DMS114 treated with DMSO at 0.1 percent for 48 hours (cell line): ENCODE results near the gene ETFBKMT.
A peak's percentile ranks its signal among the peaks of the same experiment; 100 is the strongest.
"Not testable (repeated sequence)": the region's sequence is repeated elsewhere in the genome, so short reads cannot be mapped to it uniquely, and the experiment has no call there.

ENCODE experiments used
- DNase-seq: peaks from one replicate; lab custom pipeline; 2025; ENCODE audit not compliant: unreplicated experiment; lab: John Stamatoyannopoulos, UW

Gene ETFBKMT

GRCh38 chr12:31655208-31655607, 4.3 kb upstream of the ETFBKMT start:
- DNase-seq, result no peak

GRCh38 chr12:31655792-31656191, 3.7 kb upstream of the ETFBKMT start:
- DNase-seq, result no peak

- DNase-seq, result no peak
These were observed 909 bp upstream of the ETFBKMT start for GRCh38 chr12:31658471-31659086.

- DNase-seq, result no peak
These were observed 2.8 kb downstream of the ETFBKMT start for GRCh38 chr12:31662176-31662849.

- no peak for DNase-seq
These were observed 4.1 kb downstream of the ETFBKMT start for GRCh38 chr12:31663576-31663975.

GRCh38 chr12:31664038-31664437, 4.5 kb downstream of the ETFBKMT start:
- DNase-seq, result no peak

- no peak for DNase-seq
These were observed 9.5 kb downstream of the ETFBKMT start for GRCh38 chr12:31669020-31669419.

- not testable (repeated sequence) for DNase-seq
These were observed 10.1 kb downstream of the ETFBKMT start for GRCh38 chr12:31669582-31669981.

GRCh38 chr12:31672521-31672920, 13.0 kb downstream of the ETFBKMT start:
- DNase-seq, result no peak

- peak; percentile 51 for DNase-seq
These were observed 22.9 kb downstream of the ETFBKMT start for GRCh38 chr12:31682136-31682962.

- DNase-seq, result no peak
These were observed 26.3 kb downstream of the ETFBKMT start for GRCh38 chr12:31685801-31686200.

- no peak for DNase-seq
These were observed 27.6 kb downstream of the ETFBKMT start for GRCh38 chr12:31687101-31687527.

GRCh38 chr12:31689921-31690320, 30.4 kb downstream of the ETFBKMT start:
- DNase-seq, result not testable (repeated sequence)

GRCh38 chr12:31702047-31702446, 42.6 kb downstream of the ETFBKMT start:
- no peak for DNase-seq

GRCh38 chr12:31705621-31706020, 46.1 kb downstream of the ETFBKMT start:
- DNase-seq, result no peak

GRCh38 chr12:31708118-31708517, 48.6 kb downstream of the ETFBKMT start:
- DNase-seq, result not testable (repeated sequence)

- no peak for DNase-seq
These were observed 50.7 kb downstream of the ETFBKMT start for GRCh38 chr12:31710021-31710818.

GRCh38 chr12:31712877-31713276, 53.4 kb downstream of the ETFBKMT start:
- no peak for DNase-seq

- DNase-seq, result no peak
These were observed 55.2 kb downstream of the ETFBKMT start for GRCh38 chr12:31714406-31715271.

- DNase-seq, result no peak
These were observed 55.9 kb downstream of the ETFBKMT start for GRCh38 chr12:31715283-31715825.
